GM12872 (cell line): ENCODE data around the gene TRIM9.

Experiments used
- TF ChIP-seq, protein P1 (sequence below): IDR thresholded peaks from 3 replicates; pipeline ENCODE4 v1.5.1; 2011; ENCODE audit warnings: low read depth, mild to moderate bottlenecking, low read length, moderate library complexity; ENCODE audit not compliant: insufficient read depth

Gene TRIM9

DNA sequence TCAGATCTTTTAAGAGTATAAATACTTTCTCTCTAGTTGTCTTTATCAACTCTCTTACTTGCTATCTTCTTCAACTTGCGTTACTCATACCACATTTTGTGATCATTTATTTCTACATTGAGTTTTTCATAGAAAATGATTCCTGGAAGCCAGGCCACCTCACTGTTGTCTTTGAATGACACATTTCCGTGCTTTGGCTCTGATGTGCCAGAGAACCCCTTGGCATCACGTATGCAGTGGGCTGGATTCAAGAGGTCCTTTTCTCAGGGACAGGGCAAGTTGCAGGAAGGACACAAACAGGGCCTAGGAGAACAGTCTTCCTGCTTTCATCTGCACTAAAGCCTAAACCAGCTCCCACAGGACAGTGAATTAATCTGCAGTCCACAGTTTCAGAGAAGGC lies 80.3 kb downstream of the TRIM9 start:
- TF ChIP-seq, protein P1, sequence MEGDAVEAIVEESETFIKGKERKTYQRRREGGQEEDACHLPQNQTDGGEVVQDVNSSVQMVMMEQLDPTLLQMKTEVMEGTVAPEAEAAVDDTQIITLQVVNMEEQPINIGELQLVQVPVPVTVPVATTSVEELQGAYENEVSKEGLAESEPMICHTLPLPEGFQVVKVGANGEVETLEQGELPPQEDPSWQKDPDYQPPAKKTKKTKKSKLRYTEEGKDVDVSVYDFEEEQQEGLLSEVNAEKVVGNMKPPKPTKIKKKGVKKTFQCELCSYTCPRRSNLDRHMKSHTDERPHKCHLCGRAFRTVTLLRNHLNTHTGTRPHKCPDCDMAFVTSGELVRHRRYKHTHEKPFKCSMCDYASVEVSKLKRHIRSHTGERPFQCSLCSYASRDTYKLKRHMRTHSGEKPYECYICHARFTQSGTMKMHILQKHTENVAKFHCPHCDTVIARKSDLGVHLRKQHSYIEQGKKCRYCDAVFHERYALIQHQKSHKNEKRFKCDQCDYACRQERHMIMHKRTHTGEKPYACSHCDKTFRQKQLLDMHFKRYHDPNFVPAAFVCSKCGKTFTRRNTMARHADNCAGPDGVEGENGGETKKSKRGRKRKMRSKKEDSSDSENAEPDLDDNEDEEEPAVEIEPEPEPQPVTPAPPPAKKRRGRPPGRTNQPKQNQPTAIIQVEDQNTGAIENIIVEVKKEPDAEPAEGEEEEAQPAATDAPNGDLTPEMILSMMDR = no peak

GRCh38 chr14:51014086-51014485 lies 80.8 kb downstream of the TRIM9 start:
- TF ChIP-seq, protein P1 = no peak

- TF ChIP-seq, protein P1 = no peak
Measured at GRCh38 chr14:51012055-51012454, 82.8 kb downstream of the TRIM9 start.

GRCh38 chr14:51008446-51008845 lies 86.5 kb downstream of the TRIM9 start:
- TF ChIP-seq, protein P1 = no peak

GRCh38 chr14:51006781-51007211 lies 88.1 kb downstream of the TRIM9 start:
- TF ChIP-seq, protein P1 = no peak

GRCh38 chr14:51006324-51006723 lies 88.6 kb downstream of the TRIM9 start:
- TF ChIP-seq, protein P1 = no peak

- TF ChIP-seq, protein P1 = no peak
Measured at GRCh38 chr14:51004801-51005526, 89.9 kb downstream of the TRIM9 start.
